ENCODE data around the gene CBX4.

CBX4 gene

GRCh38 chr17:79840269-79840988 is 1.2 kb upstream of the CBX4 start:
- no peak overlapping the region for H3K27ac Mint-ChIP-seq

DNA sequence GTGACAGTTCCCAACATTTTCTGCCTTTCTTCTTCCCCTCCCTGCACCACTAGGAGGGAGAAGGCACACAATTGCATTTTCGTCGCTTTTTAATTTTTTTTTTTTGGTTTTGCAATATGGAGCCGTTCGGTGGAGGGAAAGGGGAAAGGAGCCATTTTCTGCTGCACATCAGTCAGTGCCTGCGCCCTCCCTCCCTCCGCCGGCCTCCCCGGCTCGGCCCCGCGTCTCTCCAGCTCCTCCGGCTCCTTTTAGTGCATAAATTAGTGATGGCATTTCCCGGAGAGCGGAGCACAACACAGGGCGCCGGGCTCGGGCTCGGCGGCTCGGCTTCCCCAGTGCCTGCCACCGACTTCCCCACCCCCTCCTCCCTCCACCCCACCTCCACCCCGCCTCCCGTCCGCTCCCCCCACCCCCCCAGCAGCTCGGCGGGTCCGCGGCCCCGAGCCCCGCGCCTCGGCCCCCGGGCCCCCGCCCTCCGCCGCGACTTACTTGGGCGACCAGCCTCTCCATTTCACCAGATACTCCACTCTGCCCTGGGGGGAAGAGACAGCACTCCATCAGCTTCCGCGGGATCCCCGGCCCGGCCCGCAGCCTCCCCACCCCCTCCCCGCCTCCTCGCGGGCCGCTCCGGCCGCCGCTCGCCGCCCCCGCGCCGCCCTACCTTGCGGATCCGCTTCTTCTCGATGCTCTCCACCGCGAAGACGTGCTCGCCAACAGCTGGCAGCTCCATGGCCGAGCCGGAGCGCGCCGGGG is 542 bp downstream of the CBX4 start:
- Mint-ChIP-seq H3K9me3 (no peaks in the 10 kb centered on the region), H3K36me3 (ENCODE audit: low read depth) (peaks cover 18% of the 10 kb centered on the region), H3K27me3 (peaks cover 35% of the 10 kb centered on the region), H3K27ac (peak overlapping the region; percentile 86), H3K4me1 (ENCODE audit: low read depth) (peaks cover 49% of the 10 kb centered on the region), H3K4me3 (peak overlapping the region; percentile 88)
- DNase-seq: peak; percentile 78

More at GRCh38 chr17:79840269-79840988, 1.2 kb upstream of the CBX4 start:
- no peaks in the 10 kb centered on the region for H3K9me3 Mint-ChIP-seq
- peaks cover 41% of the 10 kb centered on the region for H3K27me3 Mint-ChIP-seq
- peaks cover 48% of the 10 kb centered on the region for H3K4me1 Mint-ChIP-seq (ENCODE audit: low read depth)
- peak overlapping the region; percentile 29 for H3K4me3 Mint-ChIP-seq
- peaks cover 8% of the 10 kb centered on the region for H3K36me3 Mint-ChIP-seq (ENCODE audit: low read depth)
- peak; percentile 57 for DNase-seq

- Mint-ChIP-seq H3K27me3 (peaks cover 30% of the 10 kb centered on the region), H3K27ac (peak overlapping the region; percentile 86), H3K4me3 (peak overlapping the region; percentile 88), H3K9me3 (no peaks in the 10 kb centered on the region), H3K36me3 (ENCODE audit: low read depth) (peaks cover 20% of the 10 kb centered on the region), H3K4me1 (ENCODE audit: low read depth) (peaks cover 48% of the 10 kb centered on the region)
- peak; percentile 45 for DNase-seq
These were observed 1.2 kb downstream of the CBX4 start for GRCh38 chr17:79837888-79838521.

DNA sequence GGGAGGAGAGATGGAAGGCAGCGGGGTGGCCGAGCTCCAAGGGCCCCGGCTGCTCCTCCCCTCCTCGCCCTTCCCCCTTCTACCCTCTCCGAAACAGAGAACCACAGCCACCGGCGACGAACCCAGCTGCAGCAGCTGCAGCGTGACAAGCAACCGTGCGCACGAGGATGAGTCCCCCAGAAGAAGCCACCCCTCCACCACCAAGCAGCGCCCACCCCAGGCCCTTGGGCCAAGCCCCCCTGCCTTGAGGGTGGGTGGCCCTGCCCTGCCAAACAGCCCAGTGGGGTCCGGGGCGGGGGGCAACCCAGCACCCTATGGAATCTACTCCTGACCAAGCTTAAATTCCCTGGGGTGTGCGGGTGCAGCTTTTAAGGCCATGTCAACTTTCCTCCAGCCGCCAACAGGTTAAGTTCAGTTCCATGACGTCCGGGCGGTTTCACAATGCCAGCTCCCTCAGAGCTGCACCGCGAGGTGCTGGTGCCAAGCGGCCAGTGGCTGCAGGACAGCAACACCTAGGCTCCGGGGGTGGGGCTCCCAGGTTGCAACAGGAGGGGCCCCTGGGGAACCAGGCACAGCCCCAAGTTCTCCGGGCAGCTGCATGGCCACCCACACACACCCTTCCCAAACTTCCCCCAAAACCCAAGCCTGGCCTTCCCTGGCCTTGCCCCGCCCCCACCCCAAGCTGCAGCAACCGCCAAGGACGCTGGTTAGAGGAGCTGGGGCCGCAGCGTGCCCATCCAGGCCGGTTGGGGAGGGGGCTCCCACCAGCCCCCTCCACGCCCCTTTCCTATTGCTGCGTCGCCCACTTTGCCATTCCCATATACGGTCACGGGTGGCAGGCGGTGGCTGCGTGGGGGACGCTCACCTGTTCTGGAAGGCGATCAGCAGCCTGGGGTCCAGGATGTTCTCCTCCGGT is 2.0 kb downstream of the CBX4 start:
- Mint-ChIP-seq H3K4me3 (peak overlapping the region; percentile 88), H3K36me3 (ENCODE audit: low read depth) (peaks cover 22% of the 10 kb centered on the region), H3K9me3 (no peaks in the 10 kb centered on the region), H3K27ac (no peak overlapping the region), H3K27me3 (peaks cover 22% of the 10 kb centered on the region), H3K4me1 (ENCODE audit: low read depth) (peaks cover 42% of the 10 kb centered on the region)
- peak; percentile 66 for DNase-seq

DNA sequence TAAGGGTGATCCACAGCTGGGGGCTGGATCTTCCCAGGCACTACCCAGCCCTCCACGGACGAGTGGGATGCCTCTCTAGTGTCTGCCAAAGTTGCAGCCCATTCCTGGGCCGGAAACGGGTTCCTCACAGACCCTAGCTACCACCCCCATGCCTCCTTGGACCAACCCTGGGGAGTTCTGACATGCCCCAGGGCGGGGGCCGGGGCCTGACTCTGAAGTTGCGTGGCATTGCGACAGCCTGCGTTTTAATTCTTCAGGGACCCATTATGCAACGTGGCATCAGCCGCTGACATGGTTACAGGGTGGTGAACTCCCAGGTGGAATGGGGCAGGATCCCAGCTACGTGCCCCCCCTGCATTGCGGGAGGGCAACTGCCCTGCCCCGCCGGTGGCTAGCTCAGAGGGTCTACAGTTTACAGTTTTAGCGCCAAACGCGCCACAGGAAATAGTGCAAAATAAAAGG is 2.7 kb downstream of the CBX4 start:
- Mint-ChIP-seq H3K36me3 (ENCODE audit: low read depth) (peaks cover 22% of the 10 kb centered on the region), H3K9me3 (no peaks in the 10 kb centered on the region), H3K4me1 (ENCODE audit: low read depth) (peaks cover 39% of the 10 kb centered on the region), H3K4me3 (peak overlapping the region; percentile 88), H3K27ac (no peak overlapping the region), H3K27me3 (peaks cover 16% of the 10 kb centered on the region)
- DNase-seq: no peak

DNA sequence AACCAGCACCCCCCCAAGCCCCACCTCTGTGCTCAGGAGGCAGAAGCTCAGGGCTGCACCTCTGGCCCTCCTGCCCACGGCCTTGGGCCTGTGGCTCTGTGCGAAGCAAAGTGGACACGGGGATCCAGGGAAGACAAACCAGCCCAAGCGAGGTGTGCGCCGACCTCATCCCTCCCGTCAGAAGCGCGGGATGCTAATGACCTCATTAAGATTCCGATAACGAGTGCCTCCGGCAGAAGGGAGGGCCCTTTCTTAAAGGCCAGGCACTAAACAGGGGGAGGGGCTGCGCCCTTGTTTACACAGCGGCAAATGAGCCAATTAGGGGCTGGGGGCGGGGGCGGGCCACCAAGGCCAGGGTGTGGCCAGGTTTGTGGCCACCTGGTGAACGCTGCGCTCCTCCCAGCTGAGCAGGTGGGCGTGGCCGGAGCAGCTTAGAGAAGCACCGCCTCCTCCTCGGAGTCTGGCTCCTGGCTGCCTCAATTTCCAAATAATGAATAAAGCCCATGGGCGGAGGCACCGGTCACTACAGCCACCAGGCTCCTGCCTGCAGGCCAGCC is 3.2 kb downstream of the CBX4 start:
- Mint-ChIP-seq H3K36me3 (ENCODE audit: low read depth) (peaks cover 22% of the 10 kb centered on the region), H3K27ac (no peak overlapping the region), H3K4me1 (ENCODE audit: low read depth) (peaks cover 37% of the 10 kb centered on the region), H3K4me3 (no peak overlapping the region), H3K9me3 (no peaks in the 10 kb centered on the region), H3K27me3 (peaks cover 11% of the 10 kb centered on the region)
- DNase-seq: no peak

DNA sequence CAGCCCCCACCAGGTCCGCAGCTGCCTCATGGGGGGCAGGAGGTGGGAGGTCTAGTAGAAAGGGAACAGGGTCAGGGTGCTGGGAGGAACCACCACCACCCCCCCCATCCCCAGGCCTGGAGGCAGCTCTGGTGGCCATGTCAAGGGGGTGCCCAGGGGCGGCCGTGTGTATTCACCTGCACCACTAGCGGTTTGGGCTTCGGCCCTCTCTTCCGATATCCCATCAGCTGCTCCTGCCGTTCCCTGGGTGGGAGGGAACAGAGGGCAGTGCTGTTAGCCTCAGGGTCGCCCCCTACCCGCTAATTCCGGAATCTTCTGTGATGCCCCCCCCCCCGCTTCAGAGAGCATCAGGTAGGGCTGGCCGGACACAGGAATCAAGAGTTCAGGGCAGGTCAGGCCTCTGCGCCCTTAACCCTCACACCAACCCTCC is 3.8 kb downstream of the CBX4 start:
- Mint-ChIP-seq H3K27me3 (peaks cover 6% of the 10 kb centered on the region), H3K4me1 (ENCODE audit: low read depth) (peaks cover 33% of the 10 kb centered on the region)

DNA sequence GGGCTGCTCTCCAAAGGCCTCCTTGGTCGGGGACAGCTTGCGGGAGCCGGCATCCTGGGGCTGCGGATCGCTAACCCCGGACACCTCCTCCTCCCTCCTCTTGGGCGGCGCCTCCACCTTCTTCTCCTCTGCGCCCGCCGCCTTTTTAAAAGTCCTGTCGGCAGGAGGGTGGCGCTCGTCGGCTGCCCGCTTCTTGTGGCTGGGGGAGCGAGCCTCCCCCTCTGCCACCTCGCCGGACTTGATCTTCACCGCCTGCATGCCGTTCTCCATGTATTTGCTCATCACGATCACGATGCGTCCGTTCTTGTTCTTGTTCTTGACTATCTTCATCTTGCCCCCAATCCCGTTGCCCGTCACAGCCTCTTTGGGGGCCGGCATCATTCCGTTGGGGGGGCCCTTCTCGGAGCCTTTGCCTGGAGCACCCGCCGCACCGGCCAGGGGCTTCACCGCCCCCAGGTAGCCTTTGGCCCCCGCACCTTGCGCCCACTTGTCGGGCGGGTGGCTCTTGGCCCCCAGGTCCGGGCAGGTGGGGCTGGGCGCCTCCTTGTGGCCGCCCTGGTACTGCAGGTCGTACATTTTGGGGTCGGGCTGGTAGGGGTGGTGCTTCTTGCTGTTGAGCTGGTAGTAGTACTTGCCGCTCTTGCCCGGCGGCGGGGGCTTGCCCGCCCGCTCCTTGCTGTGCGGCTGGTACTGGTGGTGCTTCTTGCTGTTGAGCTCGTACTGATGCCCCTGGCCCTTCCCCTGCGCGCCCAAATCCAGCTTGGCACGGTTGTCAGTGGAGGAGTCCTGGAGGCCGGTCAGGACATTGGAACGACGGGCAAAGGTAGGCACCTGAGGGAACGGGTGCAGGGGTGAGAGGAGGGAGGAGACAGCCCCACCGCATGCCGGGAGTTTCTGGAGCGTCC is 4.4 kb downstream of the CBX4 start:
- no peak overlapping the region for H3K4me3 Mint-ChIP-seq
- H3K27me3 Mint-ChIP-seq: no peaks in the 10 kb centered on the region
- H3K27ac Mint-ChIP-seq: no peak overlapping the region
- peak; percentile 70 for DNase-seq
- no peaks in the 10 kb centered on the region for H3K9me3 Mint-ChIP-seq
- peaks cover 29% of the 10 kb centered on the region for H3K4me1 Mint-ChIP-seq (ENCODE audit: low read depth)
- H3K36me3 Mint-ChIP-seq (ENCODE audit: low read depth): peaks cover 22% of the 10 kb centered on the region

More for the DNA sequence above, 3.8 kb downstream of the CBX4 start:
- Mint-ChIP-seq H3K27ac (no peak overlapping the region), H3K36me3 (ENCODE audit: low read depth) (peaks cover 22% of the 10 kb centered on the region), H3K4me3 (no peak overlapping the region), H3K9me3 (no peaks in the 10 kb centered on the region)
- no peak for DNase-seq

GRCh38 chr17:79833744-79834564 is 5.3 kb downstream of the CBX4 start:
- H3K27me3 Mint-ChIP-seq: no peaks in the 10 kb centered on the region
- no peaks in the 10 kb centered on the region for H3K9me3 Mint-ChIP-seq
- no peak for DNase-seq
- peaks cover 28% of the 10 kb centered on the region for H3K4me1 Mint-ChIP-seq (ENCODE audit: low read depth)
- no peak overlapping the region for H3K4me3 Mint-ChIP-seq
- H3K36me3 Mint-ChIP-seq (ENCODE audit: low read depth): peaks cover 22% of the 10 kb centered on the region
- no peak overlapping the region for H3K27ac Mint-ChIP-seq

DNA sequence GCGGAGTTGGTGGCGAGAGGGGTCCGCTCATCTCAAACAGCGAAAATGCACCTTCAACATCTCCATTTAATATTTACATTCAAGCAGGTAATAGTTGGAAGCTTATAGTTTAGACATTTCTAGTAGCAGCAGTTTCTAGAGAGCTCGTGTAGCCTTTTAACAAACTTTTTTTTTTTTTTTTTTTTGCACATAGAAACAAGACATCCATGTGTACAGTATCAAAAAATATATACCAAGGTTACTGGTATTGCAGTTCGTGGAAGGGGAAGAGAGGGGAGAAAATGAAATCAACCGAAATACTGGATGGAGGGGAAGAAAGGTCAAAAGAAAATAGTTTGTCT is 6.2 kb downstream of the CBX4 start:
- H3K9me3 Mint-ChIP-seq: no peaks in the 10 kb centered on the region
- peaks cover 18% of the 10 kb centered on the region for H3K36me3 Mint-ChIP-seq (ENCODE audit: low read depth)
- no peak overlapping the region for H3K27ac Mint-ChIP-seq
- H3K4me1 Mint-ChIP-seq (ENCODE audit: low read depth): peaks cover 24% of the 10 kb centered on the region
- no peak for DNase-seq
- no peaks in the 10 kb centered on the region for H3K27me3 Mint-ChIP-seq
- H3K4me3 Mint-ChIP-seq: no peak overlapping the region

DNA sequence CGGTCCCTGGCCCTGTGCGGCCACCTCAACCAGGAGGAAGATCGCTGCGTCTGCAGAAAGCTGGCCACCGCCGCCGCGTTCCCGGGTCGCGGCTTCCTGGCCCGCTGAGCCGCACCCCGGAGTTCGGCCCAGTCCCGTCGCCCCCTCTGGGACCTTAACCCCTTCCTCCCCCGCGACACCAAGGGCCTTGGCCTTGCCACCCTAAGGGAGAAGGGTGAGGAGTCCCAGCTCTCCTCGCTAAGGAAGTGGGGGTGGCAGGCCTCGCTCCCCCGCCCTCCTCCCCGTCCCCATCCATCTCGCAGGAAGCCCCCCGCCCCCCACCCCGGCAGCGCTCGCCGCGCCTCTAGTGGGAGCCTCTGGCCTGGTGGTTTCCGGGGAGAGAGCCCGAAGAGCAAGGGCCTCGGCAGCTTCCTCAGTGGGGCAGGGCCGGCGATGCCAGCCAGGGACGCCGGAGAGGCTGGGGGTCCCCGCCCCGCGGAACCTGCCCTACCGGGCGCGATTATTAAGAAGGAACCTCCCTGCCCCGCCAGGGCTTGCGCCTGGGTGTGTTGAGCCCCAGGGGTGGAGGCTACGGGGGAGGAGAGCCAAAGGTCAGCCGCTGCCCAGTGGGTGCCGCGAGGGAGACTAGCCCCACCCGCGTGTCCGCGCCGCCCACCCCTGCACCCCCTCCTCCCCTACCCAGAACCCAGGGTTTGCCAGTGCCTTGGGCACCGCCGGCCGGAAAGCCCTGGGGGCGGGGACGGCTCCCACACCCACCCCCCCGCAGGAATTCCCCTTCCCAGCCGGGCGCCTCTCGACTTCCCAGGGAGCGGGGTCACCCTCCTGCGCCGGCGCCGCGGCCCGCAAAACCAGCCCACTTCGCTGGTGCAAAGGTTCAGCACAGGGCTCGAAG is 6.8 kb downstream of the CBX4 start:
- H3K4me1 Mint-ChIP-seq (ENCODE audit: low read depth): peaks cover 18% of the 10 kb centered on the region
- no peaks in the 10 kb centered on the region for H3K9me3 Mint-ChIP-seq
- H3K4me3 Mint-ChIP-seq: no peak overlapping the region
- peaks cover 17% of the 10 kb centered on the region for H3K36me3 Mint-ChIP-seq (ENCODE audit: low read depth)
- H3K27ac Mint-ChIP-seq: no peak overlapping the region
- no peak for DNase-seq
- no peaks in the 10 kb centered on the region for H3K27me3 Mint-ChIP-seq
